Tibial artery (tissue), 4 donors: ENCODE data around the gene ARL4A.
A peak's percentile ranks its signal among the peaks of the same experiment; 100 is the strongest.

ENCODE experiments used
- DNase-seq, 2 donors: peaks; one replicate each; pipeline ENCODE4 v3.0.0-alpha.2; 2019
- H3K27ac ChIP-seq, 2 donors: fragments of 200-600 bp; sonication (generic) in 1 of 2; 1 replicate in 1 of 2; 2 replicates in 1 of 2; pipeline ENCODE4 v1.5.1; 2018 to 2019; ENCODE audit warnings: mild to moderate bottlenecking in 1 of 2
- H3K27me3 ChIP-seq, 2 donors: fragments of 200-600 bp; sonication (generic) in 1 of 2; one replicate each; pipeline versions ENCODE4 v1.5.1 to v1.6.0; 2016 to 2019
- H3K36me3 ChIP-seq, 3 donors: fragments of 200-600 bp; sonication (generic) in 2 of 3; one replicate each; pipeline ENCODE4 v1.5.1; 2016 to 2019; ENCODE audit warnings: mild to moderate bottlenecking in 2 of 3
- H3K4me1 ChIP-seq, 4 donors: fragments of 200-600 bp; sonication (generic) in 2 of 4; 1 replicate in 3 of 4; 2 replicates in 1 of 4; pipeline ENCODE4 v1.5.1; 2016 to 2019
- H3K4me3 ChIP-seq, 2 donors: fragments of 200-600 bp; sonication (generic) in 1 of 2; 1 replicate in 1 of 2; 2 replicates in 1 of 2; pipeline ENCODE4 v1.5.1; 2018 to 2019; ENCODE audit warnings: mild to moderate bottlenecking in 2 of 2
- H3K9me3 ChIP-seq, 3 donors: fragments of 200-600 bp; sonication (generic) in 1 of 3; one replicate each; pipeline ENCODE4 v1.5.1; 2016 to 2019
- CTCF ChIP-seq, 2 experiments: fragments of 200-600 bp in 1 of 2; fragments of 450-650 bp in 1 of 2; IDR thresholded peaks; one replicate each; pipeline ENCODE4 v1.5.1; 2017 to 2019; ENCODE audit warnings: antibody characterized with exemption in 2 of 2, mild to moderate bottlenecking in 1 of 2, moderate library complexity in 1 of 2
- intact Hi-C: fragments of 100-400 bp; cut with DNase I; formaldehyde crosslinking; loops from one replicate; pipeline ENCODE4 v1.15.0; 2023; ENCODE audit warnings: low total_unique reads

ARL4A gene

DNA sequence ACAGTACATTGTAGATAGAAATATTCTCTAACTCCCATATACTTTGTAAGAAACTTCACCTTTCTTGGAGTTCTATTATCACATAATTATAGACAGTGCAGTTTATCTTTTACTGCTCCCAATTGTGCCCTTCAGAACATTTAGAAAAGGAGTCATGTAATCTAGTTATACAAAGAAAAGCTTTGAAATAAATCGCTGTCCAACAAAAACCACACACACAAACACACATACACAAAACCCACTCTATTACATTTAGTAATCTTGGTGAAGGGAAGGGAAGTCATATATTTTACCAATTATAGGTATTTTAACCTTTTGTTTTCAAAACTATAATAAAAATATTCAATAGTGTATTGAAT, 26.9 kb downstream of the ARL4A start:
- Histone ChIP-seq H3K27ac (no peak overlapping the region), H3K4me1 (peaks cover 0 to 16% (median 12%) of the 10 kb centered on the region in 4 donors), H3K36me3 (no peaks in the 10 kb centered on the region), H3K27me3 (no peaks in the 10 kb centered on the region), H3K9me3 (no peaks in the 10 kb centered on the region), H3K4me3 (no peak overlapping the region)
- no peak for TF ChIP-seq CTCF (IDR thresholded peaks at IDR 0.05)
- no peak for DNase-seq
- intact Hi-C loops = no loop called here

- H3K27me3 ChIP-seq = no peaks in the 10 kb centered on the region
- peaks cover 0 to 21% (median 17%) of the 10 kb centered on the region in 4 donors for H3K4me1 ChIP-seq
Observed at GRCh38 chr7:12715372-12716133, 28.1 kb downstream of the ARL4A start.

GRCh38 chr7:12716134-12716681, 28.8 kb downstream of the ARL4A start:
- H3K9me3 ChIP-seq = no peaks in the 10 kb centered on the region
- TF ChIP-seq CTCF (IDR thresholded peaks at IDR 0.05) = no peak
- peak overlapping the region; percentile 24 to 50 for H3K27ac ChIP-seq
- DNase-seq = no peak
- peaks cover 0 to 22% (median 17%) of the 10 kb centered on the region in 4 donors for H3K4me1 ChIP-seq
- intact Hi-C loops = no loop called here
- H3K36me3 ChIP-seq = no peaks in the 10 kb centered on the region
- H3K27me3 ChIP-seq = no peaks in the 10 kb centered on the region
- H3K4me3 ChIP-seq = no peak overlapping the region

More at GRCh38 chr7:12715372-12716133, 28.1 kb downstream of the ARL4A start:
- TF ChIP-seq CTCF (IDR thresholded peaks at IDR 0.05) = no peak
- H3K27ac ChIP-seq = peak overlapping the region; percentile 24 to 50
- H3K36me3 ChIP-seq = no peaks in the 10 kb centered on the region
- intact Hi-C loops = no loop called here
- peak; percentile 78 to 79 for DNase-seq
- peak overlapping the region in 1 of 2 donors; percentile 8 for H3K4me3 ChIP-seq
- H3K9me3 ChIP-seq = no peaks in the 10 kb centered on the region

DNA sequence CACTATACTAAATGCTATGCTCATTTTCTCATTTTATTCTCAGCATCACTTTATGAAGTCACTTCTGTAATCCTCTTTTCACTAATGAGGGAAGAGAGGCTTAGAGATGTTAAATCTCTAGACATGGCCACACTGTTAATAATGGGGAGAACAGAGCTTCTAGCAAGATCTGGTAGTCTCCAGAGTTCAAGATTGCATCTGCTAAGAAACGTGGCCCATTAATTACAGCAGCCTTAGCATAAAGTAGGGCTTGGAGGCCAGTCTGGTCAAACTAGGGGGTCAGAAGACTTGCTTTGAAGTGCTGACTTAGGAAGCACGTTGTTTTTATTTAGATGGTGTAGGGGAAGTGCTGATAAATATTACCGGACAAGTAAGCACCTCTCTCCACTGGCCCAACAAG, 29.3 kb downstream of the ARL4A start:
- Histone ChIP-seq H3K36me3 (no peaks in the 10 kb centered on the region), H3K9me3 (no peaks in the 10 kb centered on the region), H3K27me3 (no peaks in the 10 kb centered on the region), H3K4me1 (peaks cover 0 to 22% (median 17%) of the 10 kb centered on the region in 4 donors), H3K27ac (peak overlapping the region; percentile 24 to 50), H3K4me3 (no peak overlapping the region)
- DNase-seq = no peak
- intact Hi-C loops = no loop called here
- TF ChIP-seq CTCF (IDR thresholded peaks at IDR 0.05) = no peak

DNA sequence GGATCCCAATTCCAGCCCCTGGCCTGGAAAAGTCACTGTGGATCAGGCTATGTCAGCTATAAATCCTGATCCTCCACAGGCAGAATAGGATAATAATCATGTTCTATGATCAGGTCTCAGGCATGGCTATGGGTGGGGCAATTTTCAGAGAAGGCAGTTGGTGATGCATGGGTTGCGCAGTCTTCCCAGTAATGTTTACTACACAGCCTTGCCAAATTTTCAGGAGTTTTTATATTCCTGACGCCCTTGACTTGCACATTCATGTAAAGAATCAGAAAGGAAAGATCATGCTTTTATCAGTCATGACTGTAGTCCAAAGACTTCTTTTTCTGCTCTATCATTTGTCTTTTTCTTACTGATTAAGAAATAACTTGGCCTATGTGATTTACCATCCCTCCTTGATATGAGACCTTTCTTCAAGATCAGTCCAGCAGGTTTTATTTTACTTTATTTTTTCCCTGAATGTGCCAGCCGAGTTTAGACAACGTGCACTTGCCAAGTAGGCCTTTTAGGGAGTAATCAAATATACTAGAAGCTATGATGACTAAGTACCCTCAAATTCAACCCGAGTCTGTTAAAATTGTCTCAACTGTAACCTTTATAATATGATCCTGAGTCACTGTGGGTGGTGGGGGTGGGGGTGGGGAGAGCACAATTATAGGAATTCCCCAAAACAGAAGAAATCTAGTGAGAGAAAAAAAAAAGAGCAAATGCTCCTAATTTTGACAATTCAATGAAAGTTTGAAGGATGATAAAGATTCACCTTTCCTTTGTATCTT, 31.9 kb downstream of the ARL4A start:
- Histone ChIP-seq H3K27me3 (no peaks in the 10 kb centered on the region), H3K4me3 (no peak overlapping the region), H3K36me3 (no peaks in the 10 kb centered on the region), H3K4me1 (peaks cover 0 to 22% (median 17%) of the 10 kb centered on the region in 4 donors), H3K9me3 (no peaks in the 10 kb centered on the region), H3K27ac (peak overlapping the region; percentile 63 to 69)
- peak in 1 of 2 donors; percentile 52 for DNase-seq
- no peak for TF ChIP-seq CTCF (IDR thresholded peaks at IDR 0.05)
- intact Hi-C loops = no loop called here
